ENCODE data around the gene NFE2L2. TPM values are rescaled to one million over a fixed set of nuclear protein-coding genes. Genes with fewer than 3 reads are reported as not detected.
"Not testable (repeated sequence)": the region's sequence is repeated elsewhere in the genome, so short reads cannot be mapped to it uniquely, and the experiment has no call there.

The NFE2L2 gene
- total RNA-seq, 1 donor from 2014 or later, result 178 TPM

GRCh38 chr2:177237932-177238331 lies 26.6 kb downstream of the NFE2L2 start:
- DNase-seq (ENCODE audit: low read depth), result no peak

- DNase-seq (ENCODE audit: low read depth), result no peak
Observed at GRCh38 chr2:177235855-177236437, 28.6 kb downstream of the NFE2L2 start.

- no peak for DNase-seq (ENCODE audit: low read depth)
Observed at GRCh38 chr2:177234267-177234666, 30.3 kb downstream of the NFE2L2 start.

- DNase-seq (ENCODE audit: low read depth), result no peak
Observed at GRCh38 chr2:177232098-177232704, 32.3 kb downstream of the NFE2L2 start.

GRCh38 chr2:177231270-177231669 lies 33.3 kb downstream of the NFE2L2 start:
- DNase-seq (ENCODE audit: low read depth), result no peak

GRCh38 chr2:177229442-177230242 lies 34.9 kb downstream of the NFE2L2 start:
- no peak for DNase-seq (ENCODE audit: low read depth)

GRCh38 chr2:177225965-177226360 lies 38.6 kb downstream of the NFE2L2 start:
- no peak for DNase-seq (ENCODE audit: low read depth)

GRCh38 chr2:177223436-177223835 lies 41.1 kb downstream of the NFE2L2 start:
- not testable (repeated sequence) for DNase-seq (ENCODE audit: low read depth)

- DNase-seq (ENCODE audit: low read depth), result no peak
Observed at GRCh38 chr2:177221970-177222369, 42.6 kb downstream of the NFE2L2 start.

- DNase-seq (ENCODE audit: low read depth), result no peak
Observed at GRCh38 chr2:177221534-177221933, 43.0 kb downstream of the NFE2L2 start.

- not testable (repeated sequence) for DNase-seq (ENCODE audit: low read depth)
Observed at GRCh38 chr2:177219787-177220186, 44.7 kb downstream of the NFE2L2 start.

- DNase-seq (ENCODE audit: low read depth), result no peak
Observed at GRCh38 chr2:177217247-177217843, 47.2 kb downstream of the NFE2L2 start.

- peak; percentile 50 for DNase-seq (ENCODE audit: low read depth)
Observed at GRCh38 chr2:177212891-177213856, 51.4 kb downstream of the NFE2L2 start.

- peak; percentile 95 for DNase-seq (ENCODE audit: low read depth)
Observed at GRCh38 chr2:177212106-177212890, 52.2 kb downstream of the NFE2L2 start, which contains the start of gene HNRNPA3. Gene HNRNPA3 (plus strand): TSS chr2:177212794. CDS start chr2:177212800, 6 bp downstream.

- DNase-seq (ENCODE audit: low read depth), result no peak
Observed at GRCh38 chr2:177211576-177212105, 52.9 kb downstream of the NFE2L2 start.

GRCh38 chr2:177211169-177211568 lies 53.4 kb downstream of the NFE2L2 start:
- no peak for DNase-seq (ENCODE audit: low read depth)

GRCh38 chr2:177207101-177207500 lies 57.4 kb downstream of the NFE2L2 start:
- DNase-seq (ENCODE audit: low read depth), result no peak

- no peak for DNase-seq (ENCODE audit: low read depth)
Observed at GRCh38 chr2:177204417-177204816, 60.1 kb downstream of the NFE2L2 start.

GRCh38 chr2:177201919-177202346 lies 62.6 kb downstream of the NFE2L2 start:
- DNase-seq (ENCODE audit: low read depth), result no peak

GRCh38 chr2:177200419-177200818 lies 64.1 kb downstream of the NFE2L2 start:
- DNase-seq (ENCODE audit: low read depth), result not testable (repeated sequence)

Measured in renal cortical epithelial cell (primary cell).